Esophagus muscularis mucosa (tissue), 4 donors: Measurements from ENCODE around the gene SGK2.

ENCODE experiments used
- CTCF ChIP-seq, 3 experiments: fragments of 200-600 bp in 2 of 3; fragments of 450-650 bp in 1 of 3; sonication (generic) in 2 of 3; IDR thresholded peaks; one replicate each; pipeline ENCODE4 v1.5.1; 2017 to 2019; ENCODE audit warnings: antibody characterized with exemption in 3 of 3, mild to moderate bottlenecking in 2 of 3, moderate library complexity in 1 of 3
- EP300 ChIP-seq: sonication (generic); formaldehyde crosslinking; IDR thresholded peaks from one replicate; pipeline ENCODE4 v1.6.1; 2017; ENCODE audit warnings: antibody characterized with exemption
- POLR2A ChIP-seq: fragments of 450-650 bp; IDR thresholded peaks from one replicate; pipeline ENCODE4 v1.6.1; 2017; ENCODE audit warnings: antibody characterized with exemption, moderate library complexity, mild to moderate bottlenecking, low read depth
- POLR2AphosphoS5 ChIP-seq, 2 donors: sonication (generic); formaldehyde crosslinking; IDR thresholded peaks; one replicate each; pipeline ENCODE4 v1.6.1; 2017; ENCODE audit warnings: antibody characterized with exemption in 2 of 2

GRCh38 chr20:43538878-43539700 is 19.7 kb upstream of the SGK2 start:
- TF ChIP-seq POLR2A (no peak), CTCF (IDR thresholded peaks at IDR 0.05) (no peak), EP300 (no peak), POLR2AphosphoS5 (IDR thresholded peaks at IDR 0.05) (no peak)
